Activated naive CD4-positive, alpha-beta T cell treated with anti-CD3 and anti-CD28 coated beads for 36 hours (primary cell): Measurements from ENCODE around the gene PLEKHH1. TPM values are rescaled to one million over a fixed set of nuclear protein-coding genes. Genes with fewer than 3 reads are reported as not detected.
"Not testable (repeated sequence)": the region's sequence is repeated elsewhere in the genome, so short reads cannot be mapped to it uniquely, and the experiment has no call there.

Source experiments
- CTCF ChIA-PET: fragments of 350-600 bp; sonication (Branson Sonifier 250); formaldehyde crosslinking; loops from one replicate; lab custom pipeline; 2021; ENCODE audit warnings: antibody characterized with exemption; lab: Charles Lee
- DNase-seq: peaks from one replicate; pipeline ENCODE4 v3.0.0-alpha.2; 2020
- H3K27ac Mint-ChIP-seq: one replicate; pipeline ENCODE4 v1.8.0; 2021; ENCODE audit warnings: mild to moderate bottlenecking, mixed read lengths
- H3K27me3 Mint-ChIP-seq: one replicate; pipeline ENCODE4 v1.8.0; 2021; ENCODE audit warnings: low read depth, mixed read lengths
- H3K36me3 Mint-ChIP-seq: one replicate; pipeline ENCODE4 v1.8.0; 2021; ENCODE audit warnings: low read depth, mixed read lengths
- H3K4me1 Mint-ChIP-seq: one replicate; pipeline ENCODE4 v1.8.0; 2021; ENCODE audit warnings: low read depth, mixed read lengths
- H3K4me3 Mint-ChIP-seq: one replicate; pipeline ENCODE4 v1.8.0; 2021; ENCODE audit warnings: mild to moderate bottlenecking, moderate library complexity, mixed read lengths
- H3K9me3 Mint-ChIP-seq: one replicate; pipeline ENCODE4 v1.8.0; 2021; ENCODE audit warnings: mixed read lengths
- intact Hi-C: fragments of 100-400 bp; cut with micrococcal nuclease; formaldehyde crosslinking; loops from one replicate; pipeline ENCODE4 v1.15.1; 2023
- total RNA-seq, 2 experiments: library from RNA; stranded (reverse); gene quantifications; one replicate each; pipeline ENCODE4 v1.2.3, GENCODE V29; 2021

Gene PLEKHH1
- total RNA-seq, 2 experiments from 2014 or later, result 2.2 to 2.5 TPM

DNA sequence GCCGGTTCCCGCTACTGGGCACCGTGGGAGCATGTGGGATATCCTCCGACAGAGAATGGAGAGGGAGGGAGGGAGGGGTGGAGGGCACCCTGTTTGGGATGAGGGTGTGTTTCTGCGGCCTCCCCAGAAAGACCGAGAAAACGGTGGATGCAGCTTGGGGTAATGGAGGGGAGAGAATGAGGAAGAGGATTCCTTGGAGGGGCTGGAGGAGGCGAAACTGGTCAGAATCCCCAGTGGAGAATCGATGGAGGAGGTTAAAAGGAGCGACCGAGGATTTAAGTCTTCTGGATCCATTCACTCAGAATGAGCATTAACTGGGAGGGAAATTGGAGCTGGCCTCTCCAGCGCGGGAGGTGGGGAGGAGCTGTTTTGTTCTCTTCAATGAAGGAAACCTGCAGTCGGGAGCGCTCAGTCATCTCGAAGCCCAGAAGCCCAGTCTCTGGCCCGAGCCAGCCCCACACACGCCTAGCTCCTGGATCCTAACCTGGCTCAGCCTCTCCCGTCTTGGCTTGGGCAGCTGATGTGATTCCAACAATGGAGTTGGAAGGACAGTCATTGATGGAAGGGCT, 87.2 kb downstream of the PLEKHH1 start:
- Mint-ChIP-seq H3K4me3 (peak overlapping the region; percentile 87), H3K9me3 (no peaks in the 10 kb centered on the region), H3K27me3 (peaks cover 4% of the 10 kb centered on the region), H3K27ac (no peak overlapping the region), H3K4me1 (peaks cover 42% of the 10 kb centered on the region), H3K36me3 (peaks cover 2% of the 10 kb centered on the region)
- DNase-seq, result peak; percentile 22
- intact Hi-C loops, result no loop called here
- CTCF ChIA-PET, result interaction anchor here (0.5 to 6.1 kb wide), 12 partner anchors 15 to 1524 kb away, joined by 3 to 134 read pairs (median 4); no protein-coding TSS in a partner anchor

DNA sequence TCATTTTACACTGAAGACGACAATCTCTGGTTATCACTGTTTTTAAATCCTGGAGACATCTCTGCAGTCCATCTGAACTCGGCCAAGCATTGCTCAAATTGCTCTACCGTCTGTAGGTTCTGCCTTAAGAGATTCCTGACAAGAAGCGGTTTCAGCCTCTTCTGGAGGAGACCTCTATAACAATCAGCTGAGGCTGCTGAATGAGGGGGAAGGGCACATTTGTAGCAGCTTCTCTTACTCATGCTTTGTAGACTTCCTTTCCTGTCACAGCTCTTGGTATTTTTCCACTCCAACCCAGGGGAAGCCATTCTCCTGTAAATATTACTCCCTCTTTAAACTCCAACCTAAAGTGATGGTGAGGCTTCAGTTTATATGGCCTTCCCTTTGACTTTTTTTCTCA, 89.6 kb downstream of the PLEKHH1 start:
- H3K4me1 Mint-ChIP-seq, result peaks cover 42% of the 10 kb centered on the region
- no peak overlapping the region for H3K4me3 Mint-ChIP-seq
- CTCF ChIA-PET, result interaction anchor here (0.6 to 6.1 kb wide), 6 partner anchors 23 to 1326 kb away, joined by 3 to 134 read pairs (median 3); partner anchors contain the start of gene PIGH
- peaks cover 4% of the 10 kb centered on the region for H3K27me3 Mint-ChIP-seq
- intact Hi-C loops, result no loop called here
- peaks cover 2% of the 10 kb centered on the region for H3K36me3 Mint-ChIP-seq
- DNase-seq, result peak; percentile 56
- no peaks in the 10 kb centered on the region for H3K9me3 Mint-ChIP-seq
- peak overlapping the region; percentile 91 for H3K27ac Mint-ChIP-seq

DNA sequence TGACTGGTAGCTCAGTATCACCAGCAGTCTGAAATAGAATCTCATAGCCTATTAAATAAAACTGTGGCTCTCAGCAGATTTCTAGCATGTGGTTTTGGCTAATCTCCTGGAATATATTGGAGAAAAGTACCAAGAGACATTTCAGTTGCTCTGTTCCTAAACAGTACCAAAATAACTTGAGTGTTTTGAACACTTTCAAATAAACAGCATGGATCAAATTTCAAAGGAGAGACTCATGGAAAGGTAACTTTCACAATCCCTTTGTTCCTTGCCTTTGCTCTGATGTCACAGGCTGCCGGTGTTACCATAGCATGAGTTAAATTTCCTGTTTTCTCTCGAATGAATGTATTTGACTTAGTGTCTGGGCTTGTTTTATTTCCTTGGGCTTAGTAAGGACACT, 90.0 kb downstream of the PLEKHH1 start:
- peak overlapping the region; percentile 91 for H3K27ac Mint-ChIP-seq
- H3K27me3 Mint-ChIP-seq, result peaks cover 4% of the 10 kb centered on the region
- CTCF ChIA-PET, result interaction anchor here (0.6 to 6.1 kb wide), 6 partner anchors 23 to 1325 kb away, joined by 3 to 134 read pairs (median 3); partner anchors contain the start of gene PIGH
- peaks cover 2% of the 10 kb centered on the region for H3K36me3 Mint-ChIP-seq
- peak; percentile 54 for DNase-seq
- peaks cover 42% of the 10 kb centered on the region for H3K4me1 Mint-ChIP-seq
- intact Hi-C loops, result no loop called here
- peak overlapping the region; percentile 27 for H3K4me3 Mint-ChIP-seq
- no peaks in the 10 kb centered on the region for H3K9me3 Mint-ChIP-seq

- intact Hi-C loops, H3K4me3 Mint-ChIP-seq, H3K27me3 Mint-ChIP-seq, CTCF ChIA-PET, H3K9me3 Mint-ChIP-seq, H3K36me3 Mint-ChIP-seq, DNase-seq, H3K27ac Mint-ChIP-seq: not testable (repeated sequence)
- peaks cover 23% of the 10 kb centered on the region for H3K4me1 Mint-ChIP-seq
These were observed 93.0 kb downstream of the PLEKHH1 start for GRCh38 chr14:67626131-67626530.

GRCh38 chr14:67627519-67627918, 94.4 kb downstream of the PLEKHH1 start:
- peaks cover 16% of the 10 kb centered on the region for H3K4me1 Mint-ChIP-seq
- intact Hi-C loops, result no loop called here
- no peak for DNase-seq
- peaks cover 2% of the 10 kb centered on the region for H3K36me3 Mint-ChIP-seq
- no peaks in the 10 kb centered on the region for H3K9me3 Mint-ChIP-seq
- CTCF ChIA-PET, result interaction anchor here (0.6 to 1.3 kb wide), 2 partner anchors 39 to 223 kb away, joined by 3 to 5 read pairs; no protein-coding TSS in a partner anchor
- no peaks in the 10 kb centered on the region for H3K27me3 Mint-ChIP-seq
- H3K4me3 Mint-ChIP-seq, result no peak overlapping the region
- no peak overlapping the region for H3K27ac Mint-ChIP-seq

- DNase-seq, result no peak
- CTCF ChIA-PET, result interaction anchor here (2.2 kb wide), 1 partner anchor 11 kb away, joined by 8 read pairs; the partner anchor contains the start of gene ARG2
- Mint-ChIP-seq H3K4me3 (no peak overlapping the region), H3K36me3 (no peaks in the 10 kb centered on the region), H3K27ac (no peak overlapping the region), H3K4me1 (no peaks in the 10 kb centered on the region), H3K27me3 (no peaks in the 10 kb centered on the region), H3K9me3 (no peaks in the 10 kb centered on the region)
- intact Hi-C loops, result no loop called here
These were observed 97.1 kb downstream of the PLEKHH1 start for GRCh38 chr14:67630186-67630585.

DNA sequence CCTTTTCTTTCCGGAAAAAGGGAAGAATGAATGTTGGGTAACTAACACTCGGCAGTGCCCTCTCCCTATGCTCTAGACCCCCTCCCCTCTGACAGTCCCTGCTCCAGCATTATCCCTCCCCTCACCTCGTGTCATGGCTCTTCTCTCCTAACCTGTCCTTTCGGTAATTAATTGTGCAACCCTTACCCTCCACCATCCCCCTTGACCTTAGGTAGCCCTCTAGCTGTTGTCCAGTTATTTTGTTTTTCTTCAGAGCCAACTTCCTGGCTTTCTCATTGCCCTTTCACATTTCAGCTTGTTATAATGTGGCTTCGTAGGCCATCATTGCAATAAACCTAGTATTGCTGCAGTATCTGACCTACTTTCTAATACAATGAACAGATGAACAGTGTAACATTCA, 97.8 kb downstream of the PLEKHH1 start:
- intact Hi-C loops, result no loop called here
- no peaks in the 10 kb centered on the region for H3K9me3 Mint-ChIP-seq

DNA sequence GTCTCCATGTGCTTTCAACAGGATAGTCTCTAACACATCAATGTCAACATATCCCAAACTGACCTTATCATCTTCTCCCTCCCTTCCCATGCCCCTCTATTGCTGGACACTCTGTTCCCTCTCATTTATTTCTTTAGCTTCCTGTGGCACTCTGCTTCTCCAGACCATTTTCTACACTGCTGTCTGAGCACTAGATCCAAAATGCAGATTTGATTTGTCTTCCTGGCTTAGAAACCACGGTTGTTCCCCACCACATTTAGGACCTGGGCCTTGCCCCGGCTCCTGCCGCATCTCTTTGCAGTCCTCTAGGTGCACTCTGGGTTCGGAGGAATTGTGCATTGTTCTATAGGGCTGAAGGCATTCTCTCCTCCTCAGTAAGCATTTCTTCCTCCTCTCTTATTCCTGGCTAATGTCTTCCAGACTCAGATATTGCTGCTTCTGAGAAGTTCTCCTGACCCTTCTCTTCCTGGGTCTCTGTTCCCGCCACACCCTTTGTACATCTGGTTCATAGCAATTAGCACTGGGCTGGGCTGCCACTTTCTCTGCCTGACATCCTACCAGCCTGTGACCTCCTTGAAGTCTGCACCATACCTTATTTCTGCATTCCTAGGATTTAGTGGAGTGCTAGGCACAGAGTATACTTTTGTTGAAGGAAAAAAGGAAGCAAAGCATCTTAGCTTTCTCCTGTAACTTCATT, 100.5 kb downstream of the PLEKHH1 start:
- CTCF ChIA-PET, result no interaction called here
- intact Hi-C loops, result no loop called here
- Mint-ChIP-seq H3K4me3 (no peak overlapping the region), H3K4me1 (no peaks in the 10 kb centered on the region), H3K27me3 (no peaks in the 10 kb centered on the region), H3K27ac (no peak overlapping the region), H3K36me3 (no peaks in the 10 kb centered on the region), H3K9me3 (no peaks in the 10 kb centered on the region)
- DNase-seq, result no peak

More for the DNA sequence above, 97.8 kb downstream of the PLEKHH1 start:
- CTCF ChIA-PET, result interaction anchor here (0.6 to 2.2 kb wide), 3 partner anchors 12 to 168 kb away, joined by 3 to 8 read pairs (median 6); partner anchors contain the start of gene ARG2
- DNase-seq, result no peak
- H3K4me1 Mint-ChIP-seq, result no peaks in the 10 kb centered on the region
- H3K27ac Mint-ChIP-seq, result no peak overlapping the region
- no peaks in the 10 kb centered on the region for H3K36me3 Mint-ChIP-seq
- H3K27me3 Mint-ChIP-seq, result no peaks in the 10 kb centered on the region
- H3K4me3 Mint-ChIP-seq, result no peak overlapping the region

- no peak overlapping the region for H3K4me3 Mint-ChIP-seq
- H3K27ac Mint-ChIP-seq, result no peak overlapping the region
- H3K27me3 Mint-ChIP-seq, result no peaks in the 10 kb centered on the region
- H3K9me3 Mint-ChIP-seq, result no peaks in the 10 kb centered on the region
- intact Hi-C loops, result no loop called here
- CTCF ChIA-PET, result interaction anchor here (0.5 to 0.9 kb wide), 3 partner anchors 23 to 308 kb away, joined by 3 to 4 read pairs (median 4); no protein-coding TSS in a partner anchor
- DNase-seq, result no peak
- no peaks in the 10 kb centered on the region for H3K4me1 Mint-ChIP-seq
- H3K36me3 Mint-ChIP-seq, result no peaks in the 10 kb centered on the region
These were observed 103.3 kb downstream of the PLEKHH1 start for GRCh38 chr14:67636361-67636919.

GRCh38 chr14:67638642-67639041, 105.6 kb downstream of the PLEKHH1 start:
- H3K9me3 Mint-ChIP-seq, result no peaks in the 10 kb centered on the region
- H3K4me3 Mint-ChIP-seq, result no peak overlapping the region
- H3K27me3 Mint-ChIP-seq, result no peaks in the 10 kb centered on the region
- no peaks in the 10 kb centered on the region for H3K36me3 Mint-ChIP-seq
- intact Hi-C loops, result no loop called here
- CTCF ChIA-PET, result no interaction called here
- DNase-seq, result no peak
- no peak overlapping the region for H3K27ac Mint-ChIP-seq
- peaks cover 10% of the 10 kb centered on the region for H3K4me1 Mint-ChIP-seq
